Subcutaneous adipose tissue (tissue), 4 donors: ENCODE measurements around the gene CALN1. TPM values are rescaled to one million over a fixed set of nuclear protein-coding genes. Genes with fewer than 3 reads are reported as not detected.

ENCODE experiments used
- total RNA-seq, 4 donors: library from RNA; depleted of rRNA; stranded (reverse); fragments of >200 nt; gene quantifications; one replicate each; pipeline ENCODE4 v1.1.0, GENCODE V29; 2016
- TF ChIP-seq, protein P1 (sequence below): fragments of 450-650 bp; IDR thresholded peaks from one replicate; pipeline ENCODE4 v1.5.1; 2016; ENCODE audit warnings: low read depth, mild to moderate bottlenecking, control low read depth, antibody characterized with exemption, moderate library complexity

CALN1 gene
- total RNA-seq, 4 donors from 2014 or later = 0.19 to 0.68 (median 0.22) TPM; not detected in 1

DNA sequence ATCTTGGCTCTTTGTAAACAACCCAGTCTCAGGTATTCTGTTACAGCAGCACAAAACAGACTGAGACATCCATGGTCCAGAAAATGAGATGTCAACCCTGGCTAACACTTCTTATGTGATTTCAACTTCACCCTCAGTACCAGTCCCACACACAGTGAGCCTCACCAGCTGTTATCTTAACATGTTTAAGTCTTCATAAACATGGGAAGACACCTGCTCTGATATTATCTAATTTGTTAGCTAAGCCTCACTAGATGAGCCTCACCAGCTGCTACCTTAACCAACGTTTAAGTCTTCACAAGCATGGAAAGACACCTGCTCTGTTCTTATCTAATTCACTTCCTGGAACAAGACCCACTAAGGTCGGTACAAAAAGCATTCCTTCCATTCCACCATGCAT, 130.8 kb downstream of the CALN1 start:
- TF ChIP-seq, protein P1, sequence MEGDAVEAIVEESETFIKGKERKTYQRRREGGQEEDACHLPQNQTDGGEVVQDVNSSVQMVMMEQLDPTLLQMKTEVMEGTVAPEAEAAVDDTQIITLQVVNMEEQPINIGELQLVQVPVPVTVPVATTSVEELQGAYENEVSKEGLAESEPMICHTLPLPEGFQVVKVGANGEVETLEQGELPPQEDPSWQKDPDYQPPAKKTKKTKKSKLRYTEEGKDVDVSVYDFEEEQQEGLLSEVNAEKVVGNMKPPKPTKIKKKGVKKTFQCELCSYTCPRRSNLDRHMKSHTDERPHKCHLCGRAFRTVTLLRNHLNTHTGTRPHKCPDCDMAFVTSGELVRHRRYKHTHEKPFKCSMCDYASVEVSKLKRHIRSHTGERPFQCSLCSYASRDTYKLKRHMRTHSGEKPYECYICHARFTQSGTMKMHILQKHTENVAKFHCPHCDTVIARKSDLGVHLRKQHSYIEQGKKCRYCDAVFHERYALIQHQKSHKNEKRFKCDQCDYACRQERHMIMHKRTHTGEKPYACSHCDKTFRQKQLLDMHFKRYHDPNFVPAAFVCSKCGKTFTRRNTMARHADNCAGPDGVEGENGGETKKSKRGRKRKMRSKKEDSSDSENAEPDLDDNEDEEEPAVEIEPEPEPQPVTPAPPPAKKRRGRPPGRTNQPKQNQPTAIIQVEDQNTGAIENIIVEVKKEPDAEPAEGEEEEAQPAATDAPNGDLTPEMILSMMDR = no peak

DNA sequence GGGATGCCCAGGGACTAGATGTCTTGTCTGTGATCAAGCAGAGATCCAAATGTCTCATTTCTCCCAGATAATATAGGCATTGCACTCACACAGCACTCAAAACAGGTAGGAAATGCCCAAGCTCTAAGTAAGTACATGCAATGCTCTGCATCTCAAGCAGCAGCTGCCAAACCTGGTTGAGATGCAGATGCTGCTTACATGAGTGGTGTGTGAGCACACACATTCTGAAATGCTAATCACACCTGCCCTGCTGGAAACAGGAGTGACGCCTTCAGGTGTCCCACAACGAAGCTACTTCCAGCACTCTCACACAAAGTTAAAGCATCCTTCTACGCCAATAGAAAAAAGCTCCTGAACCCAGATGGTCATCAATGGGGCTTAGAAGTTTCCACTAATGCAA, 132.9 kb downstream of the CALN1 start:
- TF ChIP-seq, protein P1 = no peak

DNA sequence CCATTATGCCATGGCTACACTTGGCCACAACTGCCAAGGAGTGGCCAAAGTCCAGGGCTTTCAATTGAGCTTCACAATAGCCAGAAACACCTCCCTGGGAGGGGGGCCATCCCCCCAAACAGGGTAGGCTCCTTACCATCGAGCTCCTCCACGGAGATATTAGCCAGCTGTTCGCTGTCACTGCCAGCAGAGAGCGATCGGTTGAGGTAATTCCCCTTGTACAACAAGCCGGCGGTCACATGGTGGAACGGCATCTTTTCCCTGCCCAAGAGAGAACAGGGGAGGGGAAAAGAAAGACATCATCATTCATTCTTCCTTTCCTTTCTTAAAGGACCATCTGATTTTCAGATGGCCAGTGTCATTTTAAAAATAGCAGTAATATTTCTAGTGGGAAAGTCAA, 133.6 kb downstream of the CALN1 start:
- TF ChIP-seq, protein P1 = no peak

DNA sequence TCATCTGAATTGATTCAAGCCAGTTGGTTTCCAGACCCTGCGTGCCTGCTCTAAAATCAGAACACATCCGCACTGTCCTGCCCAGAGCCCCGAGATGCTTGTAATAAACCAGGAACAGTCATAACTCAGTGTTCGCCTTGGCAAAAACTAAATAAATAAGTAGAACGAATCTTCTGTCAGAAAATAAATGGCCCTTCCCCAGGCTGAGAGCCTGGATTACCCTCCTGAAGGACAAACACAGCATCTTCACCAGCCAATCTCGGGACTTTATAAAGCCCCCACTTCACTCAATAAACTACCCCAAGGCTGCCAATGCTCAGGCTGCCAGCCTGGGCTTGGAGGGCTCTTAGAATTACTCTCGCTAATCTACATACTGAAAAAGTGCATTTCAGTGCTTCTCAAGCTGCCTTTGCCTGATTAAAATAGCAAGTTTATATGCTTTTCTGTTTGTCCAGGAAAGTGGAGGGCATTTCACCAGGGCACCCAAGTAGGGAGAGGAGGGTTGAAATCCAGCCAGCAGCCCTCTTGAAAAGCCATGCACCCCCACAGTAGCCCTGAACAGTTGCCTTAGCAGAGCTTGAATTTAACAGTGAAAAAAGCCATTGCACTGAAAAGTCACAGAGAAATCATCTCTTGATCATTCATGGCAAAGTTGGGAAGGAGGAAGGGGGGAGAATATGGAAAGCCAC, 136.6 kb downstream of the CALN1 start:
- TF ChIP-seq, protein P1 = no peak

DNA sequence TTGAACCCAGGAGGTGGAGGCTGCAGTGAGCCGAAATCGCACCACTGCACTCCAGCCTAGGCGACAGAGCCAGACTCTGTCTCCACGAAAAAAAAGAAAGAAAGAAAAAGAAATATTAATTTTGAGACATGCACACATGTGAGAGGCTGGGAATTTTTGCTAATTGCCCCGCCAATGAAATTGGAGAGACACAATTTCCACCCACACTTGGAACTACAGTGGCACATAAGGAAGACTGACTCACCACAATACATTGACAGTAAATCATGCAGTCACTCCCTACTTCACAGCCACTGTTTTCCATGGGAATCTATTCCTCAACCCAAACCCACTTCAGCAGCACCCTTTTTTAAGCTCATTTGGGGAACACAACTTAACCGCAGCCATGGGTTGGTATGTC, 139.7 kb downstream of the CALN1 start:
- TF ChIP-seq, protein P1 = no peak

DNA sequence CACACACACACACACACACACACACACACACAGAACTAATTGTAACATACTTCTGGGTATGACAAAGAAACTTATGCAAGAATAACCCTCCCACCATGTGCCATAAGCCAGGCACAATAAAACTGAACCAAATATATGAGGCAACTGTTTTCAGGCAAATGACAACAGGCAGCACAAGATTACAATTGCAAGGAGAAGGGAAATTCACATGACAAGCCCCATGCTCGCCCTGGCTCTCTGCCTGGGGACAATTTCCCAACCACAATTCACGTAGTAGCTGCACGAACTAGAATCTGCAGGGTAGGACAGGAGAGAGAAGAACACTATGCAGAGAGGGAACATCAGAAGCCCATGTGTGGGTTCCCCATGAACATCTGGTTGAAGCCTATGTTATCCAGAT, 143.3 kb downstream of the CALN1 start:
- TF ChIP-seq, protein P1 = no peak

DNA sequence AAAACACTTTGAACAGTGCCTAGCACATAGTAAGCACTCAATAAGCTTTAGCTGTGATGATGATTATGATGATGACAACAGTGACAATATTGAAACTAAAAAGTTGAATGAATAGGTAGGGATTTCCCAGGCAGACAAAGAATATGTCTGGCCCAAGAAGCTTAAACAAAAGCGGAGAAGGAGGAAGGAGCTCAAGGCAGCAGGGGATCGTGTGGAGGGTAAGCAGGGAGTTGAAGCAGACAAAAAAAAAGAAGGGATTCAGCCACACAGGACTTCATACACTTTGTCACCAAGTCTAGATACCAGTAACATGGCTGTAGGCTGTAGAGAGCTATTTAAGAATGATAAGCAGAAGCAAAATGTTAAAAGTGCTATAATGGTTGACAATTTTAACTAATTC, 144.0 kb downstream of the CALN1 start:
- TF ChIP-seq, protein P1 = no peak
